GM19239 (cell line): Measurements from ENCODE around the gene KIF14.
"Not testable (repeated sequence)": the region's sequence is repeated elsewhere in the genome, so short reads cannot be mapped to it uniquely, and the experiment has no call there.

Source experiments
- DNase-seq: peaks from one replicate; pipeline ENCODE4 v3.0.0; 2011; ENCODE audit warnings: low spot score; ENCODE audit not compliant: insufficient read length
- FAIRE-seq: peaks from 2 replicates; lab custom pipeline; 2011; peaks lifted over from hg19 to GRCh38; lab: Jason Lieb, UNC

KIF14 gene

GRCh38 chr1:200634261-200635122 is 13.9 kb upstream of the KIF14 start:
- DNase-seq = no peak

GRCh38 chr1:200631375-200631774 is 10.8 kb upstream of the KIF14 start:
- FAIRE-seq = no peak
- DNase-seq = no peak

More at GRCh38 chr1:200634261-200635122, 13.9 kb upstream of the KIF14 start:
- peak; percentile 73 for FAIRE-seq

DNA sequence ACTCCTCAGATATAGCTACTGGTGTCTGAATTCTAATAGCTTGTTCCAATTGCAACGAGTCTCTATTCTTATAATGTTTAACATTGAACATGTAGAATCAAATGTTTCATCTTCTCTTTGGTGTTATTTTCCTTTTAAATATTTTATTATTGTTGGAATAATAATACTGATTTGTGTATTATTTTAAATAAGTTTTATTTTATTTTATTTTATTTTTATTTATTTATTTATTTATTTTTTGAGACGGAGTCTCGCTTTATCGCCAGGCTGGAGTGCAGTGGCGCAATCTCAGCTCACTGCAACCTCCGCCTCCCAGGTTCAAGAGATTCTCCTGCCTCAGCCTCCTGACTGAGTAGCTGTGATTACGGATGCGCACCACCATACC is 10.0 kb upstream of the KIF14 start:
- not testable (repeated sequence) for DNase-seq, FAIRE-seq

DNA sequence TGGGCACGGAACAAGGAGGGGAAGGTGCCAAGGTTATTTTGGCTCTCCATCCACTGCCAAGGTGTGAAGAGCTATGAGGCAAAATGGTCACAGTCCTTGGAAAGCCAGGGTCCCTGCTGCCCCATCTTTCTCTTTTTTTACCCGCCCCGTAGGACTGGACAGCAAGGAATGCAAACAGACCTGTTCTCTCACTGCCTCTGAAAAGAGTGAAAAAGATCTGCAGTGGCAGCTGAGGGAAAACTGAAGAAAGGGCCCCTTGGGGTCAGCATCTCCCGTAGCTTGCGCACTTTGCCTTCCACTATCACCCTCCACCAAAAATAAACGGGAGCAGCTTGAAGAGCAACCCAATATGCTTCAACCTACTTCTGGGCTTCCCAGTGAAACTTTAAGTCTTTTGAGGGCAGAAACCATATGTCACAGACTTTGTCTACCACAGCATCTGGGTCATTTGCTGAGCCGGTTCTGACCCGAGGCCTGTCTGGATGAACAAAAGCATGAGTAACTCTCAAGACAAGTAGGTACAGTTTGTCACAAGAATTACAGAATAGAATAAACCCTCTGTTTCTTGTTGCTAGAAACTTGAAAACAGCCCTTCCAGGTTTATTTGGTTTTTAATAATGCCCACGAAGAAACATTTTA is 9.4 kb upstream of the KIF14 start:
- no peak for FAIRE-seq

DNA sequence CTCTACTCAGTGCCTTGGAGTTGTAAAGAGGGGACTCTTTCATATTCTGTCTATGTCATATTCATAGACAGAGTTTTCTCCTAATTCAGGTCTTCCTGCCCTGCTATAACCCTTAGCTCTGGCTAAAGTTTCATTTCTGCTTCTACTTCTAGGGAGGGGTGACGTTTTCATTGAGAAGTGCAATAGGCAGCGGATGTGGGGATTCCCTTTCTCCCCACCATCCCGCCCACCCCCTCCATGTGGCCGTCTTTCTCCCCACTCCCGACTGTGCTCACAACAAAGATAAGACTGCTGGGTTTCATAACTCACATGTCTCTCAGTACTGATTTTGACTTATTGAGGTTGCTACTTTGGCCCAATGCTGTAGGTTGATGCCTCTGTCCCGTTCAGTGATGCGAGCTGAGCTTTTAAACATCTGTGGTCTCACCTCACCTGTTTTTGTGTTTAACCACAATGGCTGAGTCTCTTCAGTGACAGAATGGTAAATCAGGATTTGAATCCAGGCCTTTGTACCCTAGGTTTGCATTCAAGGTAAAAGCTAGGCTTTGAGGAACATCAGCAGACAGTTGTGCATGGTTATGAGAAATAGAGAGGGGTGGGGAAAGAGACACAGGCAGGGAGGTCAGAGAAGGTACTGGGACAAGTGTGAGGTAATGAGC is 7.8 kb upstream of the KIF14 start:
- DNase-seq = peak; percentile 24
- peak; percentile 96 for FAIRE-seq

More for the DNA sequence above, 9.4 kb upstream of the KIF14 start:
- no peak for DNase-seq

DNA sequence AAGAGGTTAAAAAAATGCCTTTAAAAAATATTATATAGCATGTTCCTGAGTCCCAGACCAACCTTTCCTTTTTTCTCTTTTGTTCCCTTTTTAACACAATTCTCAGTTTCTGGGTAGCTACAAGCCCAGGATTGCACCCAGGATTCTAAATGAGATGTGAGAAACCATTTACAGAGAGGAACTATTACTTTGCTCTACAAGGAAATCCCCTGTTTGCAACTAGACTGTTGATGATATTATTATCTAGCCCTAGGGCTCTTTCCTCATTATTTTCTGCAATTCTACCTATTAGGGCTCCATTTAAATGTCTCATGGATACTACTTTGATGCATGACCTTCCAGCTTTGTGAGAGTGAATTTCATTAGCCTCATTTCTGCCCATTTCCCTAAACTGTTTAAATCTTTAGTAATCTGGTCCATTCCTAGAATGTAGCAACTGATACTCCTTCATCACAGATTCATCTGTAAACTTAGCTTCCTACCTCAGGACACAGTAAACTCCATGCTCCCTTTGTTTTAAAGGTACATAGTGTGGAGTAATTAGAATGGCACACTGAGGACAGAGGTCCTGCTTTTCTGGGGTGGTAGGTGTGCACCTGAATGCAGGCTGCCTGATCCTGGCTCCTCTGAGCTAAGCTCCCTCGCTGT is 7.1 kb upstream of the KIF14 start:
- FAIRE-seq (no peak), DNase-seq (no peak)

DNA sequence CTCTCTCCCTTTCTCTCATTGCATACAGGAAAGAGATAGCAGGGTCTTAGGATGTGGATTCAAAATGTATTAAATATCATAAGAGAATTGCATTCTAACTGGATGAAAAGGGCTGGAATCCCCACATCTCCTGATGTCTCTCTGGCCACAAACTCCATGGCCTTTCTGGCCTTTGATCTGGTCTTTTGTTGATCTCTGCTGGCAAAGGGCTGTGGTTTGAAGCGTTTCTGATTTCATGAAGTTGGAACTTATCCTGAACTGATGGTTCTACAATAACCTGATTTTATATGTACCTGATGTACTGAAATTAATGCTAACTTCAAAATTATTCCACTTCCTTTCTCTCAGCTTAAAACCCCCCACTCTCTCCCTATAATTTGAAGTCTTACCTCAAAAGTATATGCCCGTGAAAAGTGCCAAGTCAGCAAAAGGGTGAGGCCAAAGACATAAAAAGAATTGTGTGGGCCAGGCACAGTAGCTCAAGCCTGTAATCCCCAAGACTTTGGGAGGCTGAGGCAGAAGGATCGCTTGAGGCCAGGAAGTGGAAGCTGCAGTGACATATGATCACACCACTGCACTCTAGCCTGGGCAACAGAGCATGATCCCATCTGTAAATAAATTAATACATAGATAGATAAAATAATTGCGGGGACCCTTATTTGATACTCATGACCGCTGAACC is 6.4 kb upstream of the KIF14 start:
- DNase-seq = no peak
- no peak for FAIRE-seq

GRCh38 chr1:200625381-200625824 is 4.9 kb upstream of the KIF14 start:
- DNase-seq (no peak), FAIRE-seq (peak; percentile 77)

DNA sequence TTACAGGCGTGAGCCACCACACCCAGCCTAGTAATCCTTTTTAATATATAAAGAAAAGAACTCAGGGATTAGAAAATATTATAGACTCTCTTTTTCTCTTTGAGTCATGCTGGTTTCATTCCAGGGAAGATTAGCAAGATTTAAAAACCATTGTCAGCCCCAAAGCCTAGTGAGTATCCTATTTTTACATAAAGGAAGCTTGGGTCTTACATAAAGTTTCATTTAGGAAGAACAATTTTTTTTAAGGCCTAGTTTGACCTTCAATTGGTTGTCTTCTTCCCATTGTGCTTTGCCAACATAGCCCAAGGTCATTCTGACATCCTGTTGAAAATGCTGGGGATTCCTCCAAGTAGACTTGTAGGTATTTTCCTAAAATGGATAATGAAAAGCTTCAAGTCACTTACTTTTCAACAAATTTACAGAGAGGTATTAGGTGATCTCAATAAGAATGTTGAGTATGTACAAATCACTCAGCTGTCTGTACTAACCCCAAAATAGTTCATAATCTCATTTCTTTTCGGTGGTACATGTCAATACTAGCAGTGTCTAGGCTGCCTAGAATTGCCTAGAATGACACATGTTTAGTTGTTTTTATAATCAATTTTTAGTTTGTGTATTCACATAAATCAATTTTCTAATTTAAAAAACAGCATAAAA is 4.3 kb upstream of the KIF14 start:
- FAIRE-seq (peak; percentile 61), DNase-seq (no peak)

DNA sequence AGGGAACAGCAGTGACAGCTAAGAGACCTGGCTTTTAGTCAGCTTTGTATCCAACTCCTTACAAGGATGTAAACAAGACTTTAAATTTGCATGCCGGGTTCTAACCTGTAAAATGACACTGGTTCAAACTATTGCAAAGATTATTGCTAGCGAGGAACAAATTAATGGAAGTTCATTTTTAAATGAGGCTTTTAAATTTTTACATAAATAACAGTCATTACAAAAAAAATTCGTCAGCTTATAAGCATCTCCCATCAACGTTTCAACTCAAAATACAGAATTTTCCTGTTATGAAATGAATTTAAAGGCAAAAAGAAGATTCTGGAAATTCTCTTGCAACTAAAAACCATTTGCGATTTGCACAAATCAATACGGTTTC is 668 bp downstream of the KIF14 start:
- peak; percentile 54 for FAIRE-seq
- DNase-seq = no peak

DNA sequence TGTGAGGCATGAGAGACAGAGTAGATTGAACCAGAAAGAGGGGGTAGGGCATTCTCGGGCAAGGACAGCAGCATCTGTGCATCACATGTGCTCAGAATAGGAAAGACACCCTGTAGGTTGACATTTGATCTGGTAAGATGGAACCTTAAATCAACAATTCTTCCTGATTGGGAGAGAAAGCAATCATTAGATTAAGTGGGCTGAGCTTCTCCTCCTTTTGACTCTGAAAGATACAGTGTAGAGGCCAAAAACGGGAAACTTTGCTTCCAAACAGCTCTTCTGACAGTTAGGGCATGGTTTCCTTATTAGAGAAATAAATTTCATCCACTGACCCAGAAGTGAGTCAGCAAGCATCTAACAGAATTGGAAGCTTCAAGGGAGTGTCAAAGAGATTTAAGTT is 9.7 kb downstream of the KIF14 start:
- DNase-seq (no peak), FAIRE-seq (no peak)

GRCh38 chr1:200602632-200603031 is 17.9 kb downstream of the KIF14 start:
- FAIRE-seq (no peak), DNase-seq (no peak)

- no peak for FAIRE-seq
These were observed 30.6 kb downstream of the KIF14 start for GRCh38 chr1:200590001-200590400.

GRCh38 chr1:200588698-200589097 is 31.9 kb downstream of the KIF14 start:
- FAIRE-seq = peak; percentile 58
- no peak for DNase-seq

More at GRCh38 chr1:200590001-200590400, 30.6 kb downstream of the KIF14 start:
- DNase-seq = no peak

- FAIRE-seq (no peak), DNase-seq (no peak)
These were observed 56.2 kb downstream of the KIF14 start for GRCh38 chr1:200564319-200564718.

DNA sequence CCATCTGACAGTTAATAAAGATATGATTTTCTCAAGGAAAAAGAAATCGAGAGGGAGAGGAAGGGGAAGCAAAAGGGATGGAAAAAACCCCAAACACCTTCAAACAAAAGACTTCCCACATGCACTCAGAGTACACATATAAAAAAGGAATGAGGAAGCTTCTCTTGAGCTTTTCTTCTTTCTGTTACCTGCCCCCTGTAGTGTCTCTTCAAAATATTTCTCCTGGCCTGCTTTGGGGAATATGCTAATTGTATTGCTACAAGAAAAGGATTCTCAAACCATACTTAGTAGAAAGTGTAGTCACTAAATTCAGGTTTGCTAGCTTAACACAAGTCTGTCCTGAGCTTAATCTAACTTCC is 58.7 kb downstream of the KIF14 start:
- no peak for FAIRE-seq
- no peak for DNase-seq

DNA sequence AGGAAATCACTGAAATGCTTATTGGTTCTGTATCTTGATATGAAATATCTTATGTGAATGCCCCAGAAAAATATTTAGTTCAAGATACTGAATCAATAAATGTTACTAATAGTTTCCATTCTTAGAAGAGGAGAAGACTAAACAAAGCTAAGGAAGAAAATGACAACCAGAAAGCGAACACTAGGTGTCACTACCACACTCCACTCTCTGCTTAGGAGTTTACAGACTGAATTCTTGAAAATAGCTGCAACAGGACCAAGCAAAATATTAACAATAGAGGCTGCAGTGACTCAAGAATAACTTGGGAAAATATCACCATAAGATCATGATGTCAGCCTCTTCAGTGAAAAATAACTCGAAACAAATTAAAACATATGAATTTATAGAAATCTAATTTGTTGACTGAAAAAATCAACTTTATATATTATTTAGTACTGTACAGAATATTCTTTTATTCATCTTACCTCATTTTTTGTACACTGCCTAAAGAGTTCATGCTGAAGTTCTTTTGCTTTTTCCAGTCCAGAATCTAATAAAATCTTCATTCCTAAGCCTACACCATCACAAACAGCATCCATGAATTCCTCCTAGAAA is 61.6 kb downstream of the KIF14 start:
- peak; percentile 73 for FAIRE-seq
- no peak for DNase-seq

DNA sequence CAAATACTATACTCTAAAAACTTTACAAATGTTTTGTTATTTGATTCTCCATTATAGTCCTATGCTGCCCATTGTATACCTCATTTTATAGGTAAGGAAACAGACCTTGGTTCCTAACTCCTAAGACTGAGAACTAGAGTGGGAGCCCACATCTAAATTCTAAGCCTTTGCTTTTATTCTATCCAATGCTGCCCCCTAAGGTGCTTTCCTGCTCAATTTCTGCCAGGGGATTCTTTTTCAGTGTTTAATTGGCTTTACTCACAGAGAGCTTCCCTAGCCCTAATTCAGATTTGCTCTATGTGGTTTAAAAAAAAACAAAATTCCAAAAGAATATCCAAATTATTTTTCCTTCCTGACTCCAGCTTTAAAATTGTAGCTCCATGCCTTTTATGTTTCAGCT is 64.5 kb downstream of the KIF14 start:
- DNase-seq (no peak), FAIRE-seq (no peak)

DNA sequence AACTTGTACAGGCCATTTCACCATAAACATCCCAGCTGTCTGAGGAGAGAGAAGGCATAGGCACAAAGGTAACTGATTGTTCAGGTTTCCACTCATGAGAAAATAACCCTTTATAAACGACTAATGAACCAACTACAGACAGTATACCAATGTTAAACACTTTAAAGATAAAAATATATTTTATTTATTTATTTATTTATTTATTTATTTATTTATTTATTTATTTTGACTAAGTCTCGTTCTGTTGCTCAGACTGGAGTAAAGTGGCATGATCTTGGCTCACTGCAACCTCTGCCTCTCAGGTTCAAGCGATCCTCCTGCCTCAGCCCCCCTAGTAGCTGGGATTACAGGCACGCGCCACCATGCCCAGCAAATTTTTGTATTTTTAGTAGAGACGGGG is 67.8 kb downstream of the KIF14 start:
- not testable (repeated sequence) for DNase-seq, FAIRE-seq
